Measurements from ENCODE around the gene TASP1. TPM values are rescaled to one million over a fixed set of nuclear protein-coding genes. Genes with fewer than 3 reads are reported as not detected.
"Not testable (repeated sequence)": the region's sequence is repeated elsewhere in the genome, so short reads cannot be mapped to it uniquely, and the experiment has no call there.

Gene TASP1
- total RNA-seq, 1 experiment from 2014 or later: 13.9 TPM

DNA sequence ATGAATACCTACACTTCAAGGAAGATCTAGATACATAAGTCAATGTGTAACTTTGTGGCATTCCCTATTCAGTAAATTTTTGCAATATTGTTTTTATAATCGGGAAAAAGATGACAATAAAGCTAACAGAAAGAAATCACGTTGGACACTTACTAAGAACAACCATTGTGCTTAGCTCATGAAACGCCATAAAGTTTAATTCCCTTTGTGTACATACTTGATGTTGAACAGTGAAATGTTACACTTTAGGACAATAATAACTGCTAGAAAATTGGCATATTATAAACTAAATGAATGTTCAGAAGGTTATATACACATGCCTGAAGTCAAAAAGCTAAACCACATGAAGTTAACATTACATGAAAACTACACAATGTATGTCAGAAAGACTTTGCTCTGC lies 153.2 kb downstream of the TASP1 start:
- BruUV-seq (replicated peaks): no TSS peak
- CTCF ChIA-PET: no interaction called here

DNA sequence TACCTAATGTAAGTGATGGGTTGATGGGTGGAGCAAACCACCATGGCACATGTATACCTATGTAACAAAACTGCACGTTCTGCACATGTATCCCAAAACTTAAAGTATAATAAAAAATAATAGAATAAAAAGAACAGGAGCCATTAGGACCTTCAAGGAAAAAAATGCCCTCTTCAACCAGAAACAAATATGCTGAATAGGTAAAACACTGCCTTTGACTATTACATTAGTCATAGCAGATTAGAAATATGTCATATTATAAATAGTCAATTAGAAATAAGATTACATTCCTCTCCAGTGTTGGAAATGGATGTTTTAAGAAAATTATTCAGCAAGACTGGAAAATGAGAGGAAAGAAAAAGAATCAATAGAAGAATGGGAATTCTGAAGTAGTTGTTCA lies 153.7 kb downstream of the TASP1 start:
- H3K79me2 ChIP-seq (ENCODE audit: low read length); BruUV-seq (replicated peaks); H3F3A ChIP-seq (ENCODE audit: low read length, unreplicated experiment); H3K9me3 ChIP-seq (ENCODE audit: low read length); H4K20me1 ChIP-seq (ENCODE audit: low read length); intact Hi-C loops (cut with micrococcal nuclease); H3K9me2 ChIP-seq (replicated peaks; ENCODE audit: low read length); H3K27me3 ChIP-seq (ENCODE audit: low read length); H3K4me1 ChIP-seq (ENCODE audit: insufficient read depth, low read length); DNase-seq; ATAC-seq; H2AFZ ChIP-seq (ENCODE audit: low read length); H3K27ac ChIP-seq (ENCODE audit: low read length); H3K4me2 ChIP-seq (ENCODE audit: low read length); CTCF ChIA-PET; POLR2A ChIA-PET (ENCODE audit: unreplicated experiment); H3K4me3 ChIP-seq (ENCODE audit: low read length); H3K9ac ChIP-seq (ENCODE audit: low read length): not testable (repeated sequence)
- peaks cover 12% of the 10 kb centered on the region; the same call in 1 of the 2 replicates for H3K36me3 ChIP-seq (ENCODE audit: low read depth, low read length)

More for the DNA sequence above, 153.2 kb downstream of the TASP1 start:
- Histone ChIP-seq H3K9me2 (replicated peaks; ENCODE audit: low read length) (no peaks in the 10 kb centered on the region), H3K36me3 (ENCODE audit: low read depth, low read length) (peaks cover 12% of the 10 kb centered on the region; the same call in 1 of the 2 replicates), H3K27ac (ENCODE audit: low read length) (no peak overlapping the region), H3F3A (ENCODE audit: low read length, unreplicated experiment) (no peaks in the 10 kb centered on the region), H3K9me3 (ENCODE audit: low read length) (no peaks in the 10 kb centered on the region), H3K4me1 (ENCODE audit: insufficient read depth, low read length) (no peaks in the 10 kb centered on the region), H3K27me3 (ENCODE audit: low read length) (no peaks in the 10 kb centered on the region), H3K4me2 (ENCODE audit: low read length) (no peak overlapping the region), H2AFZ (ENCODE audit: low read length) (no peak overlapping the region), H4K20me1 (ENCODE audit: low read length) (no peaks in the 10 kb centered on the region), H3K79me2 (ENCODE audit: low read length) (no peaks in the 10 kb centered on the region), H3K4me3 (ENCODE audit: low read length) (no peak overlapping the region), H3K9ac (ENCODE audit: low read length) (no peak overlapping the region)
- no peak for DNase-seq
- TF ChIP-seq EZH2phosphoT487 (IDR thresholded peaks at IDR 0.05; ENCODE audit: borderline replicate concordance, low read length) (no peak), EZH2 (IDR thresholded peaks at IDR 0.05; ENCODE audit: low read length, unreplicated experiment) (no peak)
- no peak for ATAC-seq
- POLR2A ChIA-PET (ENCODE audit: unreplicated experiment): interaction anchor here (0.5 kb wide), 1 partner anchor 156 kb away, joined by 4 read pairs; no protein-coding TSS in a partner anchor
- intact Hi-C loops (cut with micrococcal nuclease): no loop called here

DNA sequence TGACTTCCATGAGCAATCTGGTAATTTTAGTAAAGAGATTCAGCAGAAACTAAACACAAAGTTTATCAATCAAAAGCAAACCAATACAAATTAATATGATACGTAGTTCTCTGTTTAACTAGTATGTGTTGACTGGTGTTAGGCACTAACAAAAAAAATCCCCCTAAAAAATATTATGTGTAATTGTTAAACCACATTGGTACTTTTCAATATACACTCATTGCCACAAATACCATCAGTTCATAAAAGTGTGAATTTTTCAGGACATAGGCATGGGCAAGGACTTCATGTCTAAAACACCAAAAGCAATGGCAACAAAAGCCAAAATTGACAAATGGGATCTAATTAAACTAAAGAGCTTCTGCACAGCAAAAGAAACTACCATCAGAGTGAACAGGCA lies 155.3 kb downstream of the TASP1 start:
- H3K4me1 ChIP-seq (ENCODE audit: insufficient read depth, low read length); DNase-seq; H3K4me2 ChIP-seq (ENCODE audit: low read length); BruUV-seq (replicated peaks); H3K79me2 ChIP-seq (ENCODE audit: low read length); H3K4me3 ChIP-seq (ENCODE audit: low read length); H2AFZ ChIP-seq (ENCODE audit: low read length); H3F3A ChIP-seq (ENCODE audit: low read length, unreplicated experiment); H3K9ac ChIP-seq (ENCODE audit: low read length); H3K27me3 ChIP-seq (ENCODE audit: low read length); POLR2A ChIA-PET (ENCODE audit: unreplicated experiment); H3K9me3 ChIP-seq (ENCODE audit: low read length); intact Hi-C loops (cut with micrococcal nuclease); CTCF ChIA-PET; H4K20me1 ChIP-seq (ENCODE audit: low read length); ATAC-seq; H3K9me2 ChIP-seq (replicated peaks; ENCODE audit: low read length); H3K27ac ChIP-seq (ENCODE audit: low read length): not testable (repeated sequence)
- peaks cover 15% of the 10 kb centered on the region; the same call in 1 of the 2 replicates for H3K36me3 ChIP-seq (ENCODE audit: low read depth, low read length)

DNA sequence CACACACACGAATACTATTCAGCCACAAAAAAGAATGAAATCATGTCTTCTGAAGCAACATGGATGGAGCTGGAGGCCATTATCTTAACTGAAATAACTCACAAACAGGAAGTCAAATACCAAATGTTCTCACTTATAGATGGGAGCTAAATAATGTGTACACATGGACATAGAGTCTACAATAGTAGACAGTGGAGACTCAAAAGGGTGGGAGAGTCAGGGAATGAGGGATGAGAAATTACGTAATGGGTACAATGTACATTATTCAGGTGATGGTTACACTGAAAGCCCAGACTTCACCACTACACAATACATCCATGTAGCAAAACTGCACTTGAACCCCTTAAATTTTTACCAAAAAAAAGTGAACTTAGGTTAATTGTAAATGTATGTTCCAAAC lies 160.4 kb downstream of the TASP1 start:
- no peaks in the 10 kb centered on the region for H3K9me3 ChIP-seq (ENCODE audit: low read length)
- no peaks in the 10 kb centered on the region for H3K27me3 ChIP-seq (ENCODE audit: low read length)
- no TSS peak for BruUV-seq (replicated peaks)
- H3F3A ChIP-seq (ENCODE audit: low read length, unreplicated experiment): no peaks in the 10 kb centered on the region
- no peak overlapping the region for H3K27ac ChIP-seq (ENCODE audit: low read length)
- ChIA-PET POLR2A (ENCODE audit: unreplicated experiment) (no interaction called here), CTCF (no interaction called here)
- H4K20me1 ChIP-seq (ENCODE audit: low read length): no peaks in the 10 kb centered on the region
- H3K4me1 ChIP-seq (ENCODE audit: insufficient read depth, low read length): no peaks in the 10 kb centered on the region
- no peaks in the 10 kb centered on the region for H3K9me2 ChIP-seq (replicated peaks; ENCODE audit: low read length)
- DNase-seq (no peak), ATAC-seq (no peak)
- intact Hi-C loops (cut with micrococcal nuclease): no loop called here
- H3K36me3 ChIP-seq (ENCODE audit: low read depth, low read length): peaks cover 15% of the 10 kb centered on the region; the same call in 1 of the 2 replicates
- TF ChIP-seq, protein P1, sequence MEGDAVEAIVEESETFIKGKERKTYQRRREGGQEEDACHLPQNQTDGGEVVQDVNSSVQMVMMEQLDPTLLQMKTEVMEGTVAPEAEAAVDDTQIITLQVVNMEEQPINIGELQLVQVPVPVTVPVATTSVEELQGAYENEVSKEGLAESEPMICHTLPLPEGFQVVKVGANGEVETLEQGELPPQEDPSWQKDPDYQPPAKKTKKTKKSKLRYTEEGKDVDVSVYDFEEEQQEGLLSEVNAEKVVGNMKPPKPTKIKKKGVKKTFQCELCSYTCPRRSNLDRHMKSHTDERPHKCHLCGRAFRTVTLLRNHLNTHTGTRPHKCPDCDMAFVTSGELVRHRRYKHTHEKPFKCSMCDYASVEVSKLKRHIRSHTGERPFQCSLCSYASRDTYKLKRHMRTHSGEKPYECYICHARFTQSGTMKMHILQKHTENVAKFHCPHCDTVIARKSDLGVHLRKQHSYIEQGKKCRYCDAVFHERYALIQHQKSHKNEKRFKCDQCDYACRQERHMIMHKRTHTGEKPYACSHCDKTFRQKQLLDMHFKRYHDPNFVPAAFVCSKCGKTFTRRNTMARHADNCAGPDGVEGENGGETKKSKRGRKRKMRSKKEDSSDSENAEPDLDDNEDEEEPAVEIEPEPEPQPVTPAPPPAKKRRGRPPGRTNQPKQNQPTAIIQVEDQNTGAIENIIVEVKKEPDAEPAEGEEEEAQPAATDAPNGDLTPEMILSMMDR (conservative IDR thresholded peaks at IDR 0.05; ENCODE audit: low read depth, low read length): no peak
- TF ChIP-seq EZH2phosphoT487 (IDR thresholded peaks at IDR 0.05; ENCODE audit: borderline replicate concordance, low read length) (no peak), EZH2 (IDR thresholded peaks at IDR 0.05; ENCODE audit: low read length, unreplicated experiment) (no peak)
- H3K4me2 ChIP-seq (ENCODE audit: low read length): no peak overlapping the region
- H2AFZ ChIP-seq (ENCODE audit: low read length): no peak overlapping the region
- H3K4me3 ChIP-seq (ENCODE audit: low read length): no peak overlapping the region
- no peak overlapping the region for H3K9ac ChIP-seq (ENCODE audit: low read length)
- no peaks in the 10 kb centered on the region for H3K79me2 ChIP-seq (ENCODE audit: low read length)
